ENCODE measurements around the gene OR2A12.
"Not testable (repeated sequence)": the region's sequence is repeated elsewhere in the genome, so short reads cannot be mapped to it uniquely, and the experiment has no call there.

Gene OR2A12

GRCh38 chr7:144127714-144128334 lies 41.7 kb downstream of the OR2A12 start:
- DNase-seq = peak; percentile 37

GRCh38 chr7:144129601-144130000 lies 43.5 kb downstream of the OR2A12 start:
- not testable (repeated sequence) for DNase-seq

- DNase-seq = no peak
These were observed 44.7 kb downstream of the OR2A12 start for GRCh38 chr7:144130730-144131129.

GRCh38 chr7:144132262-144132661 lies 46.2 kb downstream of the OR2A12 start:
- DNase-seq = no peak

GRCh38 chr7:144133307-144133706 lies 47.2 kb downstream of the OR2A12 start:
- DNase-seq = no peak

- no peak for DNase-seq
These were observed 48.0 kb downstream of the OR2A12 start for GRCh38 chr7:144134116-144134515.

- DNase-seq = no peak
These were observed 51.4 kb downstream of the OR2A12 start for GRCh38 chr7:144137501-144137900.

GRCh38 chr7:144142187-144142586 lies 56.1 kb downstream of the OR2A12 start:
- DNase-seq = no peak

GRCh38 chr7:144144426-144144825 lies 58.3 kb downstream of the OR2A12 start:
- DNase-seq = no peak

- DNase-seq = no peak
These were observed 62.2 kb downstream of the OR2A12 start for GRCh38 chr7:144148224-144148827.
